DND-41 (cell line): ENCODE results near the gene TLN1.

Experiments used
- ATAC-seq: fragments of 200-7000 bp; cut with Tn5 transposase; 3 replicates; pipeline ENCODE4 v1.9.1; 2021; ENCODE audit warnings: low read depth; ENCODE audit not compliant: insufficient read depth
- DNase-seq: peaks from one replicate; pipeline ENCODE4 v3.0.0-alpha.2; 2020
- H2AFZ ChIP-seq: 2 replicates; pipeline ENCODE4 v1.6.0; 2012; ENCODE audit warnings: low read depth, low read length
- H3K27ac ChIP-seq: 2 replicates; pipeline ENCODE4 v1.5.1; 2012; ENCODE audit warnings: low read length, inconsistent platforms
- H3K27me3 ChIP-seq: fragments of 200-600 bp; sonication (generic); 2 replicates; pipeline ENCODE4 v1.6.0; 2012; ENCODE audit warnings: low read length, mild to moderate bottlenecking, inconsistent platforms; ENCODE audit not compliant: insufficient read depth, poor library complexity
- H3K36me3 ChIP-seq: 2 replicates; pipeline ENCODE4 v1.5.1; 2012; ENCODE audit warnings: low read length, inconsistent platforms; ENCODE audit not compliant: insufficient read depth
- H3K4me1 ChIP-seq: 2 replicates; pipeline ENCODE4 v1.5.1; 2012; ENCODE audit warnings: mild to moderate bottlenecking, low read length; ENCODE audit not compliant: insufficient read depth
- H3K4me2 ChIP-seq: 2 replicates; pipeline ENCODE4 v1.6.0; 2012; ENCODE audit warnings: mild to moderate bottlenecking, moderate library complexity, low read length, inconsistent platforms; ENCODE audit not compliant: insufficient read depth
- H3K4me3 ChIP-seq, 2 experiments: fragments of 200-600 bp in 1 of 2; shearing (Covaris generic) in 1 of 2; 2 replicates each; pipeline ENCODE4 v1.5.1; 2012 to 2016; ENCODE audit warnings: inconsistent platforms in 2 of 2, low read length in 2 of 2, mild to moderate bottlenecking in 2 of 2, low read depth in 1 of 2, moderate library complexity in 1 of 2
- H3K79me2 ChIP-seq: 2 replicates; pipeline ENCODE4 v1.6.0; 2012; ENCODE audit warnings: low read length, inconsistent platforms; ENCODE audit not compliant: insufficient read depth
- H3K9ac ChIP-seq: 2 replicates; pipeline ENCODE4 v1.6.0; 2012; ENCODE audit warnings: low read depth, mild to moderate bottlenecking, inconsistent platforms, low read length, moderate library complexity
- H3K9me3 ChIP-seq: 2 replicates; pipeline ENCODE4 v1.5.1; 2012; ENCODE audit warnings: low read length, moderate library complexity, mild to moderate bottlenecking, inconsistent platforms; ENCODE audit not compliant: insufficient read depth, severe bottlenecking
- H4K20me1 ChIP-seq: 2 replicates; pipeline ENCODE4 v1.6.0; 2012; ENCODE audit warnings: low read length; ENCODE audit not compliant: insufficient read depth
- EZH2 ChIP-seq: IDR thresholded peaks from 3 replicates; pipeline ENCODE4 v1.6.1; 2012; ENCODE audit warnings: borderline replicate concordance, low read depth, mild to moderate bottlenecking, moderate library complexity, low read length, inconsistent platforms; ENCODE audit not compliant: severe bottlenecking
- TF ChIP-seq, protein P1 (sequence below): IDR thresholded peaks from 2 replicates; pipeline ENCODE4 v1.5.1; 2012; ENCODE audit warnings: borderline replicate concordance, low read length, moderate library complexity, mild to moderate bottlenecking; ENCODE audit not compliant: poor library complexity, severe bottlenecking; ENCODE audit errors: extremely low read depth

TLN1 gene

DNA sequence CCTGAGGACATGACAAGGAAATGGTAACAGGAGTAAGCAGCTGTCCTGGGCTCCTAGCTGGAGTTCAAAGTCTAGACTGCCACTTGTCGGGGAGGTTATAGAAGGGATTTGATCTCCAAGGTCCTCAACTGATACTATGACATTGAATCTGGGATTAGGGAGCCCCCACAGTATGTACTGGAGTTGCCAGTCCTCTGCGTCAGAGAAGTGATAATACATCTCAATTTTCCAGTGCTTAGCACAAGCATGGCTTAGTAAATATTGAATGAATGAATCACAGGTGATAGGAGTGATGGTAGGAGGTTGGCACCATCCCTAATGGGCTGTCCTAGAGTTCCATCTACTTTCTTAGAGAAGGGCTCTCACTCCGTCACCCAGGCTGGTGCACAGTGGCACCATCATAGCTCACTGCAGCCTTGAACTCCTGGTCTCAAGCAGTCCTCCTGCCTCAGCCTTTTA lies 36.0 kb downstream of the TLN1 start:
- Histone ChIP-seq H3K27ac (no peak overlapping the region), H3K9ac (no peak overlapping the region), H3K36me3 (peaks cover 53% of the 10 kb centered on the region), H3K9me3 (no peaks in the 10 kb centered on the region), H3K4me1 (peaks cover 8% of the 10 kb centered on the region), H3K4me2 (no peak overlapping the region), H2AFZ (no peak overlapping the region), H3K4me3 (no peak overlapping the region), H3K27me3 (no peaks in the 10 kb centered on the region), H4K20me1 (no peaks in the 10 kb centered on the region), H3K79me2 (no peaks in the 10 kb centered on the region)
- TF ChIP-seq EZH2 = no peak
- TF ChIP-seq, protein P1, sequence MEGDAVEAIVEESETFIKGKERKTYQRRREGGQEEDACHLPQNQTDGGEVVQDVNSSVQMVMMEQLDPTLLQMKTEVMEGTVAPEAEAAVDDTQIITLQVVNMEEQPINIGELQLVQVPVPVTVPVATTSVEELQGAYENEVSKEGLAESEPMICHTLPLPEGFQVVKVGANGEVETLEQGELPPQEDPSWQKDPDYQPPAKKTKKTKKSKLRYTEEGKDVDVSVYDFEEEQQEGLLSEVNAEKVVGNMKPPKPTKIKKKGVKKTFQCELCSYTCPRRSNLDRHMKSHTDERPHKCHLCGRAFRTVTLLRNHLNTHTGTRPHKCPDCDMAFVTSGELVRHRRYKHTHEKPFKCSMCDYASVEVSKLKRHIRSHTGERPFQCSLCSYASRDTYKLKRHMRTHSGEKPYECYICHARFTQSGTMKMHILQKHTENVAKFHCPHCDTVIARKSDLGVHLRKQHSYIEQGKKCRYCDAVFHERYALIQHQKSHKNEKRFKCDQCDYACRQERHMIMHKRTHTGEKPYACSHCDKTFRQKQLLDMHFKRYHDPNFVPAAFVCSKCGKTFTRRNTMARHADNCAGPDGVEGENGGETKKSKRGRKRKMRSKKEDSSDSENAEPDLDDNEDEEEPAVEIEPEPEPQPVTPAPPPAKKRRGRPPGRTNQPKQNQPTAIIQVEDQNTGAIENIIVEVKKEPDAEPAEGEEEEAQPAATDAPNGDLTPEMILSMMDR = no peak
- ATAC-seq (no peak), DNase-seq (no peak)

DNA sequence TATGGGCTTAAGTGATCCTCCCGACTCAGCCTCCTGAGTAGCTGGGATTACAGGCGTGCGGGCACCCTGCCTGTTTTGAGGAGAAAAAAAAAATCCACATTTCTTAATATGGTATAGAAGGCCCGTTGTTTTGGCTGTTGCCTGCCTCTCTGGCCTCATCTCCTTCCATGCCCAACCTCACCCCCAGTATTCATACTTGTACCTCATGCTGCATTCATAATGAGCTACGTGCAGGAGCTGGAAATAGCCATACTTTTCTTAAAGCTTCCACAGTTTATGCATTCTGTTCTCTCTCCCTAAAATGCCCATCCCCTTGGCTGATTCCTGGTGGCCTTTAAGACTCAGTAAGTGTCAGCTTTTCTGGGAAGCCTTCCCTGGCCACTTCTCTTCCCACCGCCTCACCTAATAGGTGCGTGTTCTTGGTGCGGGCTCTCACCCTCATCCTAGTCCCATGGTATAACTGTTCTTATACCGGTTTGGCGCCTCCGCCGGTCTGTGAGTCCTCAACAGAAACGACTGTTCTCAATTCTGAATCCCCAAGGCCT lies 40.2 kb downstream of the TLN1 start:
- Histone ChIP-seq H3K4me1 (peaks cover 30% of the 10 kb centered on the region), H3K4me2 (peak overlapping the region; percentile 82; the same call in 1 of the 2 replicates), H3K36me3 (peaks cover 24% of the 10 kb centered on the region), H3K9ac (no peak overlapping the region; the same call in 1 of the 2 replicates), H3K79me2 (peaks cover 5% of the 10 kb centered on the region), H4K20me1 (no peaks in the 10 kb centered on the region), H3K27ac (peak overlapping the region; percentile 82), H2AFZ (no peak overlapping the region; the same call in 1 of the 2 replicates), H3K4me3 (no peak overlapping the region), H3K9me3 (no peaks in the 10 kb centered on the region), H3K27me3 (no peaks in the 10 kb centered on the region)
- DNase-seq = no peak
- no peak for ATAC-seq
- TF ChIP-seq, protein P1 = no peak
- no peak for TF ChIP-seq EZH2

DNA sequence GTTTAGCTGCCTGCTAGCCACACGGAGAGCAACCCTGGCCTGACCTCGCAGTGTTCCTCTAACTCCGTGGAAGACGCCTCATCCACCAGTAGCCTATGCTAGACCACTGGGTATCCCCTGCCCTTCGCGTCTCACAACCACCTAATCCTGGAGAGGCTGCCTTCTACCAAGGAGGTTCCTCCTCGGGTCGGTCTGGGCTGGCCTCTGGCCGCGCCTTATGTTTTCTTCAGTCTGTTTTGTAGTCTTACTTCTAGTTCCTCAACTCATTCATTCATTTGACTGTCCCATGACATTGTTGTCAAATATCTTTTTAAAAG lies 40.7 kb downstream of the TLN1 start:
- ATAC-seq (no peak), DNase-seq (no peak)
- Histone ChIP-seq H3K9ac (peak overlapping the region; percentile 87), H4K20me1 (no peaks in the 10 kb centered on the region), H3K4me2 (peak overlapping the region; percentile 82), H3K4me1 (peaks cover 30% of the 10 kb centered on the region), H2AFZ (peak overlapping the region; percentile 83), H3K27ac (peak overlapping the region; percentile 82), H3K27me3 (no peaks in the 10 kb centered on the region), H3K9me3 (no peaks in the 10 kb centered on the region), H3K79me2 (peaks cover 5% of the 10 kb centered on the region), H3K36me3 (peaks cover 20% of the 10 kb centered on the region), H3K4me3 (peak overlapping the region; percentile 65 to 68; a peak in 3 of 4 replicates)
- TF ChIP-seq, protein P1 = no peak
- no peak for TF ChIP-seq EZH2
